Fibroblast of lung (primary cell): ENCODE data around the gene TLR2.

Experiments
- CTCF ChIP-seq, 2 donors: IDR thresholded peaks in 1 of 2; conservative IDR thresholded peaks in 1 of 2; 1 replicate in 1 of 2; 2 replicates in 1 of 2; pipeline ENCODE4 v1.5.1; 2011 to 2012; ENCODE audit warnings: low read length in 2 of 2, control low read depth in 1 of 2, inconsistent platforms in 1 of 2, low read depth in 1 of 2, mild to moderate bottlenecking in 1 of 2
- EZH2 ChIP-seq: IDR thresholded peaks from 2 replicates; pipeline ENCODE4 v1.5.1; 2012; ENCODE audit warnings: low read length, control low read depth, mild to moderate bottlenecking; ENCODE audit errors: missing control alignments

- no peak for TF ChIP-seq EZH2
- no peak for TF ChIP-seq CTCF (conservative IDR thresholded peaks at IDR 0.05 in 1 of 2, IDR thresholded peaks at IDR 0.05 in 1 of 2; ENCODE audit: low read depth in 1 of 2, low read length in 2 of 2)
Measured at GRCh38 chr4:153635846-153636245, 48.2 kb upstream of the TLR2 start.
